Calu3 (cell line): ENCODE data around the gene MYO3B. TPM values are rescaled to one million over a fixed set of nuclear protein-coding genes. Genes with fewer than 3 reads are reported as not detected.

Experiments
- BruUV-seq: library from RNA; stranded (reverse); fragments of 400-500 nt; replicated peaks from 2 replicates; lab custom pipeline; 2021; lab: Mats Ljungman, UMichigan
- CTCF ChIA-PET: fragments of 300-600 bp; sonication (Branson Sonifier 250); formaldehyde crosslinking; loops from one replicate; lab custom pipeline; 2022; ENCODE audit warnings: antibody characterized with exemption; lab: Charles Lee
- DNase-seq: peaks from one replicate; pipeline ENCODE4 v3.0.0; 2022
- H3K27ac Mint-ChIP-seq: one replicate; pipeline ENCODE4 v1.8.0; 2022; ENCODE audit warnings: mixed read lengths; ENCODE audit not compliant: unreplicated experiment
- H3K27me3 Mint-ChIP-seq: one replicate; pipeline ENCODE4 v1.8.0; 2022; ENCODE audit warnings: mixed read lengths; ENCODE audit not compliant: unreplicated experiment
- H3K36me3 Mint-ChIP-seq: one replicate; pipeline ENCODE4 v1.8.0; 2022; ENCODE audit warnings: mild to moderate bottlenecking, moderate library complexity, mixed read lengths; ENCODE audit not compliant: insufficient read depth, unreplicated experiment
- H3K4me1 Mint-ChIP-seq: one replicate; pipeline ENCODE4 v1.8.0; 2022; ENCODE audit warnings: mild to moderate bottlenecking, low read depth, mixed read lengths; ENCODE audit not compliant: unreplicated experiment
- H3K4me3 Mint-ChIP-seq: one replicate; pipeline ENCODE4 v1.8.0; 2022; ENCODE audit warnings: mild to moderate bottlenecking, low read depth, moderate library complexity, mixed read lengths; ENCODE audit not compliant: unreplicated experiment
- H3K9me3 Mint-ChIP-seq: one replicate; pipeline ENCODE4 v1.8.0; 2022; ENCODE audit warnings: low read depth, mixed read lengths; ENCODE audit not compliant: unreplicated experiment
- intact Hi-C: fragments of 100-400 bp; cut with micrococcal nuclease; formaldehyde crosslinking; loops from one replicate; pipeline ENCODE4 v1.10.0; 2022; ENCODE audit not compliant: unreplicated experiment
- total RNA-seq: library from RNA; stranded (reverse); gene quantifications from 2 replicates; pipeline ENCODE4 v1.2.3, GENCODE V29; 2022
- TF ChIP-seq, protein P1 (sequence below): fragments of 200-600 bp; IDR thresholded peaks from one replicate; pipeline ENCODE4 v1.8.0; 2022; ENCODE audit warnings: antibody characterized with exemption; ENCODE audit not compliant: unreplicated experiment

Gene MYO3B
- total RNA-seq, 1 experiment from 2014 or later = 5.0 TPM

DNA sequence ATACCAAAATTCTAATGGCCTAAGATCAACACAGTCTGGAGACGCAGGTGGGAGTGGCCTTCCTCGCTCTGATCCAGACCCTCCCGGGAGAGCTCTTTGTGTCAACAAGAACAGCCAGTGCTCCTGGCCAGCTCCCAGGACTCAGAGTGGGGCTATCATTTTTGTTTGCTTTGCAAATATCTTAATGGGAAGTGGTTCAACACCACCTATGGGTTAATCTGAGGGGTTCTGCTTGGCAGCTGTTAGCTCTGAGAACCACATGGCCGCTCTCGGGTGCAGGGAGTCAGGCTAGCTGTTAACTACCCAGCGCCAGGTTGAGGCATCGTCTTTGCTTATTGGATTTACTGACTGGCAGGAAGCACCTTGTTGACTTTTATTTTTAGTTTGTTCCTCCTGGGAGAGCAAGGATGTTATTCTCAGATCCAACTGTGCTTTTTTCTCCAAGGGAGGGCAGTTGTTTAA lies 352.4 kb downstream of the MYO3B start:
- peak; percentile 70 for DNase-seq
- intact Hi-C loops = loop anchor here (5.0 kb wide), 1 partner anchor 123 kb away; no protein-coding TSS in a partner anchor
- TF ChIP-seq, protein P1, sequence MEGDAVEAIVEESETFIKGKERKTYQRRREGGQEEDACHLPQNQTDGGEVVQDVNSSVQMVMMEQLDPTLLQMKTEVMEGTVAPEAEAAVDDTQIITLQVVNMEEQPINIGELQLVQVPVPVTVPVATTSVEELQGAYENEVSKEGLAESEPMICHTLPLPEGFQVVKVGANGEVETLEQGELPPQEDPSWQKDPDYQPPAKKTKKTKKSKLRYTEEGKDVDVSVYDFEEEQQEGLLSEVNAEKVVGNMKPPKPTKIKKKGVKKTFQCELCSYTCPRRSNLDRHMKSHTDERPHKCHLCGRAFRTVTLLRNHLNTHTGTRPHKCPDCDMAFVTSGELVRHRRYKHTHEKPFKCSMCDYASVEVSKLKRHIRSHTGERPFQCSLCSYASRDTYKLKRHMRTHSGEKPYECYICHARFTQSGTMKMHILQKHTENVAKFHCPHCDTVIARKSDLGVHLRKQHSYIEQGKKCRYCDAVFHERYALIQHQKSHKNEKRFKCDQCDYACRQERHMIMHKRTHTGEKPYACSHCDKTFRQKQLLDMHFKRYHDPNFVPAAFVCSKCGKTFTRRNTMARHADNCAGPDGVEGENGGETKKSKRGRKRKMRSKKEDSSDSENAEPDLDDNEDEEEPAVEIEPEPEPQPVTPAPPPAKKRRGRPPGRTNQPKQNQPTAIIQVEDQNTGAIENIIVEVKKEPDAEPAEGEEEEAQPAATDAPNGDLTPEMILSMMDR = no peak
- H3K4me1 Mint-ChIP-seq = peaks cover 30% of the 10 kb centered on the region
- no peaks in the 10 kb centered on the region for H3K27me3 Mint-ChIP-seq
- peak overlapping the region; percentile 29 for H3K4me3 Mint-ChIP-seq
- CTCF ChIA-PET = interaction anchor here (0.6 to 0.7 kb wide), 4 partner anchors 11 to 285 kb away, joined by 3 to 4 read pairs (median 4); no protein-coding TSS in a partner anchor
- H3K36me3 Mint-ChIP-seq = no peaks in the 10 kb centered on the region
- H3K27ac Mint-ChIP-seq = no peak overlapping the region
- no peaks in the 10 kb centered on the region for H3K9me3 Mint-ChIP-seq
- BruUV-seq = no TSS peak

DNA sequence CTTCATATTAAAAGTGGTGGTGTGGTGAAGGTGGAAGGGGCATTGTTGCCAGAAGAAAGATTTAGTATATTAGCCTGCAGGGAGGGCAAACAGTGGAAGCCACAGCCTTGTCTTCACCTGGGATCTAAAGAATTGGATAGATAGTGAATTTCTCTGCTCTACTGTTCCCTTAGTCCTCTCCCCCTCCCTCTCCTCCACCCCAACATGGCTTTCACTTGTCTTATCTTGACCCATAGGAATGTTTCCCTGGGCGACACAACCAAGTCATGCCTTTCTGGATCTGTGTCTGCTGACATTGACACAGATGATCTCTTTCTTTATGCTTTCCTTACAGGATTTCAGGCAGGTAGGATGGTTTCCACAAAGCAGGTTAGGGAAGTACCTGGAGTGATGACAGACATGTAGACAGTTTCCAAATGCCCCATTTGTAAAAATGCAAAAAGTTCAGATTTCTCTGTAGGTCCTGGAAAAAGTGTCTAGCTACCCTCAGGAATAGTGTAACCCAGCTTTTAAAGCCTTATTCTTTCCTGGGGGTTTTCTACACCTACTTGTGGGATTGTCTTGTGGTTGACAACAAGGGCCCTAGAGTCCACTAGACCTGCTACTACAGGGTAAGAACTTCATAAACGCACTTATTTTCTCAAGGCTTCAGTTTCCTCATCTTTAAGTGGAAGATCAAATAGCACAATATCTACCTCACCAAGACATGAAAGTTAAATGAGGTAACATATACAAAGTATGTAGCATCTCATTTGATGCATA lies 353.0 kb downstream of the MYO3B start:
- CTCF ChIA-PET = interaction anchor here (0.7 kb wide), 1 partner anchor 285 kb away, joined by 3 read pairs; no protein-coding TSS in a partner anchor
- Mint-ChIP-seq H3K4me3 (peak overlapping the region; percentile 29), H3K9me3 (no peaks in the 10 kb centered on the region), H3K27ac (no peak overlapping the region), H3K36me3 (no peaks in the 10 kb centered on the region), H3K4me1 (peaks cover 30% of the 10 kb centered on the region), H3K27me3 (no peaks in the 10 kb centered on the region)
- intact Hi-C loops = loop anchor here (5.0 kb wide), 1 partner anchor 124 kb away; no protein-coding TSS in a partner anchor
- TF ChIP-seq, protein P1 = no peak
- BruUV-seq = no TSS peak
- no peak for DNase-seq

GRCh38 chr2:170531876-170532275 lies 353.9 kb downstream of the MYO3B start:
- Mint-ChIP-seq H3K4me1 (peaks cover 30% of the 10 kb centered on the region), H3K36me3 (no peaks in the 10 kb centered on the region), H3K27me3 (no peaks in the 10 kb centered on the region), H3K9me3 (no peaks in the 10 kb centered on the region), H3K27ac (no peak overlapping the region), H3K4me3 (no peak overlapping the region)
- intact Hi-C loops = loop anchor here (5.0 kb wide), 1 partner anchor 125 kb away; no protein-coding TSS in a partner anchor
- TF ChIP-seq, protein P1 = no peak
- CTCF ChIA-PET = no interaction called here
- DNase-seq = no peak
- BruUV-seq = no TSS peak

GRCh38 chr2:170533156-170533555 lies 355.2 kb downstream of the MYO3B start:
- CTCF ChIA-PET = interaction anchor here (0.8 kb wide), 1 partner anchor 9 kb away, joined by 5 read pairs; no protein-coding TSS in a partner anchor
- intact Hi-C loops = loop anchor here (5.0 kb wide), 1 partner anchor 126 kb away; no protein-coding TSS in a partner anchor
- Mint-ChIP-seq H3K27me3 (no peaks in the 10 kb centered on the region), H3K27ac (no peak overlapping the region), H3K4me1 (peaks cover 30% of the 10 kb centered on the region), H3K4me3 (no peak overlapping the region), H3K36me3 (no peaks in the 10 kb centered on the region), H3K9me3 (no peaks in the 10 kb centered on the region)
- no peak for DNase-seq
- TF ChIP-seq, protein P1 = no peak
- no TSS peak for BruUV-seq
